ENCODE data around the gene AOPEP.
"Not testable (repeated sequence)": the region's sequence is repeated elsewhere in the genome, so short reads cannot be mapped to it uniquely, and the experiment has no call there.

The AOPEP gene

DNA sequence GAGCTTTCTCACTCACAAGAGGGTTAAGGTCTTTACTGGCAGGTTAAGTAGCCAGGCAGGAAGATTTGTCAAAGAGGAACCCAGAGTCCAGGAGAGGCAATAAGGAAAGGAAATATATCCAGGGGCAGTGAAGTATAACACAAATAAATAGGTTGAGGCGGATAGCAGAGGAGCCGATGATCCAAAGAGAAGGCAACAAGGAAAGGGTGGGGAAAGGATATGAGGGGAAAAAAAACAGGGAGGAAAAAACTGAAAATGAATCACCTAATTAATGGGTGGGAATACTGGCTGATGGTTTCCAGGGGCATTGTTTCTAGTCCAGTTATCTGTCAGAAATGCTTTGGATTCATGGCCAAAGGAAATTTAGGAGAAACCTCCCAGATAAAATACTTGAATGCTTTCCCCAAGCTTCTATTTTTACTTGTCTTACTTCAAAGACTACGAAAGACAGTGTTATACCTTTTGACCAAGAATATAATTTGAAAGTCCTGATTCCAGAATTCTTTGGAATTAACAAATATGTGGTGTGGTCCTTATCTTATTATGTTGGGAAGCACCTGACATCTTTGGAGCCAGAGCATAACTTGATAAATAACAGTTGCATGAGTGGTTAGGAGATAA lies 146.5 kb downstream of the AOPEP start:
- Histone ChIP-seq H3K36me3 (ENCODE audit: control insufficient read depth, insufficient read depth, low read length) (no peaks in the 10 kb centered on the region), H3K27me3 (ENCODE audit: control insufficient read depth, insufficient read depth, low read length, poor library complexity, severe bottlenecking) (no peaks in the 10 kb centered on the region), H3K4me3 (ENCODE audit: insufficient read depth, low read depth, low read length) (no peak overlapping the region), H3K9me3 (ENCODE audit: control insufficient read depth, low read length) (no peaks in the 10 kb centered on the region), H3K27ac (ENCODE audit: insufficient read depth, low read depth, low read length, poor library complexity, severe bottlenecking) (no peak overlapping the region), H3K4me1 (ENCODE audit: control insufficient read depth, insufficient read depth, low read length) (no peaks in the 10 kb centered on the region)
- WGBS, 2 experiments, result 90 to 95% methylated on average over 2 to 3 of the region's 3 CpGs

DNA sequence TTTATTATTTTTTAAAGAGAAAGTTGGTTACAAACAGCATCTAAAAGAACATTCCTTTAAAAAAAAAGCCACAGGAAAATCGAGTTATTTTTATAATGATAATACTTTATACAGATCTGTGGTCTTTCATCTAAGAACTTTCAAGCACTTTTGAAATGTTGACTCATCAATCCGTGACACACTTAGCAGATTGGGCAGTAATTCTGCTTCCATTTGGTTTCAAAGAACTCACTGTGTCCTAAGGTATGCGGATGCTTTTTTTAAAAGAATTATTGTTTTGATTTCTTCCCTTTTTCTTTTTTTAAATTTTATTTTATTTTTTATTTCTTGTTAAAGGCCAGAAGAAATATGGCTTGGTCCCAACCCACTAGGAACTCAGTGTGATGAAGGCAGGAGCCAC lies 147.8 kb downstream of the AOPEP start:
- WGBS, 2 experiments, result 100% methylated on average over 1 to 2 of the region's 3 CpGs
- no peak overlapping the region for H3K27ac ChIP-seq (ENCODE audit: insufficient read depth, low read depth, low read length, poor library complexity, severe bottlenecking)
- no peaks in the 10 kb centered on the region for H3K27me3 ChIP-seq (ENCODE audit: control insufficient read depth, insufficient read depth, low read length, poor library complexity, severe bottlenecking)
- H3K4me3 ChIP-seq (ENCODE audit: insufficient read depth, low read depth, low read length), result no peak overlapping the region
- H3K36me3 ChIP-seq (ENCODE audit: control insufficient read depth, insufficient read depth, low read length), result no peaks in the 10 kb centered on the region
- H3K4me1 ChIP-seq (ENCODE audit: control insufficient read depth, insufficient read depth, low read length), result no peaks in the 10 kb centered on the region
- no peaks in the 10 kb centered on the region for H3K9me3 ChIP-seq (ENCODE audit: control insufficient read depth, low read length)

DNA sequence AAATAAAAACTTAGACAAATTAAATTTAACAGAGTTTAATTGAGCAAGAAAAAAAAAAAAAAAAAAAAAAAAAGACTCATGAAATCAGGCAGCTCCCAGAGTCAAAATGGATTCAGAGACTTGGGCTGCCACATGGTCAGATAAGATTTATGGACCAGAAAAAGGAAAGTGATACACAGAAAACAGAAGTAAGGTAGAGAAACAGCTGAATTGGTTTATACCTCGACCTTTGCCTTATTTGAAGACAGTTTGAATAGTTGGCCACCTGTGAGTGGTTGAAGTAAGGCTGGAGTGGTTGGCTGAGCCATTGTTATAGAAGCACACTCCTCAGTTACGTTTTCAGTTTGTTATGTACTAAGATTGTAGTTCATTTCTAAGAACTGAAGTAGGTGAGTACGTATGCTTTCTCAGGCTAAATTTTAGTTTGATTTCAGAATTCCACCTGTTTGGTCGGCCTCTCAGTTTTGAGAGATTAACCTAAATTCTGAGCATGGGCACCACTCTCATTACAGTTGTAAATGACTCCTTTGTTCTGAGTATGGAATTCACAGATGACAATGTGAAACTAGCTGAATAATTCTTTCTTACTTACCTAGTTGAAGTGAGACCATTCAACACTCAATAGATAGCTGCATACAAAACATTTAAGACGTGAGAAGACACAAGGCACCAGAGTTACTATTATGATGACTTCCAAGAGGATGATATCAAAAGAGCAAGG lies 149.0 kb downstream of the AOPEP start:
- Histone ChIP-seq H3K27ac (ENCODE audit: insufficient read depth, low read depth, low read length, poor library complexity, severe bottlenecking) (no peak overlapping the region), H3K9me3 (ENCODE audit: control insufficient read depth, low read length) (no peaks in the 10 kb centered on the region), H3K4me1 (ENCODE audit: control insufficient read depth, insufficient read depth, low read length) (no peaks in the 10 kb centered on the region), H3K27me3 (ENCODE audit: control insufficient read depth, insufficient read depth, low read length, poor library complexity, severe bottlenecking) (no peaks in the 10 kb centered on the region), H3K4me3 (ENCODE audit: insufficient read depth, low read depth, low read length) (no peak overlapping the region), H3K36me3 (ENCODE audit: control insufficient read depth, insufficient read depth, low read length) (no peaks in the 10 kb centered on the region)
- 94% methylated on average over 5 of the region's 5 CpGs for WGBS, 2 experiments

DNA sequence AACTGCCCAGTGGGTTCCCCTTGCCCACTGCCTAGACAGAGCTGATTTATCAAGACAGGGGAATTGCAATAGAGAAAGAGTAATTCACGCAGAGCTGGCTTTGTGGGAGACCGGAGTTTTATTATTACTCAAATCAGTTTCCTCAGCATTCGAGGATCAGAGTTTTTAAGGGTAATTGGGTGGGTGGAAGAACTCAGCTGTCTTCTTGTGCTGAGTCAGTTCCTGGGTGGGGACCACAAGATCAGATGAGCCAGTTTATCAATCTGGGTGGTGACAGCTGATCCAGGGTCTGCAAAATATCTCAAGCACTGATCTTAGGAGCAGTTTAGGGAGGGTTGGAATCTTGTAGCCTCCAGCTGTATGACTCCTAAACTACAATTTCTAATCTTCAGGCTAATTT lies 152.3 kb downstream of the AOPEP start:
- not testable (repeated sequence) for H3K4me3 ChIP-seq (ENCODE audit: insufficient read depth, low read depth, low read length); H3K9me3 ChIP-seq (ENCODE audit: control insufficient read depth, low read length); H3K27me3 ChIP-seq (ENCODE audit: control insufficient read depth, insufficient read depth, low read length, poor library complexity, severe bottlenecking); H3K36me3 ChIP-seq (ENCODE audit: control insufficient read depth, insufficient read depth, low read length); H3K27ac ChIP-seq (ENCODE audit: insufficient read depth, low read depth, low read length, poor library complexity, severe bottlenecking); H3K4me1 ChIP-seq (ENCODE audit: control insufficient read depth, insufficient read depth, low read length)
- 85 to 87% methylated on average over 3 of the region's 3 CpGs for WGBS, 2 experiments

DNA sequence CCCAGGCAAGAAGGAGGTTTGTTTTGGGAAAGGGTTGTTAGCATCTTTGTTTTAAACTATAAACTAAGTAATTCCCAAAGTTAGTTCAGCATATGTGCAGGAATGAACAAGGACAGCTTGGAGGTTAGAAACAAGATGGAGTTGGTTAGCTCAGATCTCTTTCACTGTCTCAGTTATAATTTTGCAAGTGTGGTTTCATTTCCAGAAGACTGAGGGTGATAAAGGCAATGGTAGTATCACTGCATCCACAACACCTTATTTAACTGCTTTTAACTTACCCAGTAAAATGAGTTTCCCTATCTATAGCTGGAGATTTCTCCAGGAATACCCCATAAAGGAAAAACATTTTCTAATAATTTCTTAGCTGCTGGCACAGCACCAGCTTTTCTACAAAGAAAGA lies 152.7 kb downstream of the AOPEP start:
- H3K4me3 ChIP-seq (ENCODE audit: insufficient read depth, low read depth, low read length), result no peak overlapping the region
- H3K36me3 ChIP-seq (ENCODE audit: control insufficient read depth, insufficient read depth, low read length), result no peaks in the 10 kb centered on the region
- H3K4me1 ChIP-seq (ENCODE audit: control insufficient read depth, insufficient read depth, low read length), result peaks cover 6% of the 10 kb centered on the region
- H3K27ac ChIP-seq (ENCODE audit: insufficient read depth, low read depth, low read length, poor library complexity, severe bottlenecking), result no peak overlapping the region
- H3K27me3 ChIP-seq (ENCODE audit: control insufficient read depth, insufficient read depth, low read length, poor library complexity, severe bottlenecking), result no peaks in the 10 kb centered on the region
- H3K9me3 ChIP-seq (ENCODE audit: control insufficient read depth, low read length), result no peaks in the 10 kb centered on the region

DNA sequence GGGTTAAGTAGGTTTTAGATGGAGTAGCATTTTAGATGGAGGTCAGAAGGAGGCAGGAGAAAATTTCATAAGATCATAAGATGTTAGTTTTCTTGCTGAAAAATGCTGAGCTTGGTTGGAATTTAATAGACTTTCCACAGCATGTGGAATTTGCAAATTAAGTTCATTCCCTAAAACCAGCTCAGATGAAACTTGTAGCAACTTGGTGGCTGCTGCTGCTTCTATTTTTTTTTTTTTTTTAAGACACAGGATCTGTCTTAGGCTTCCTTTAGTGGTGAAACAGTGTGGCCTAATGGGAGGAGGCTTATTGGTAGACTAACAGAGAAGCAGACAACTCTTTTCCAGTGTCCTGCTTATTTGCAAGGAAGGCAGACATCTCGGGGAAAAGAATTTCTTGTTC lies 154.5 kb downstream of the AOPEP start:
- Histone ChIP-seq H3K27ac (ENCODE audit: insufficient read depth, low read depth, low read length, poor library complexity, severe bottlenecking) (no peak overlapping the region), H3K9me3 (ENCODE audit: control insufficient read depth, low read length) (no peaks in the 10 kb centered on the region), H3K4me1 (ENCODE audit: control insufficient read depth, insufficient read depth, low read length) (peaks cover 6% of the 10 kb centered on the region), H3K36me3 (ENCODE audit: control insufficient read depth, insufficient read depth, low read length) (no peaks in the 10 kb centered on the region), H3K27me3 (ENCODE audit: control insufficient read depth, insufficient read depth, low read length, poor library complexity, severe bottlenecking) (no peaks in the 10 kb centered on the region), H3K4me3 (ENCODE audit: insufficient read depth, low read depth, low read length) (no peak overlapping the region)
- WGBS, 2 experiments, result 93 to 97% methylated on average over 1 of the region's 1 CpG

DNA sequence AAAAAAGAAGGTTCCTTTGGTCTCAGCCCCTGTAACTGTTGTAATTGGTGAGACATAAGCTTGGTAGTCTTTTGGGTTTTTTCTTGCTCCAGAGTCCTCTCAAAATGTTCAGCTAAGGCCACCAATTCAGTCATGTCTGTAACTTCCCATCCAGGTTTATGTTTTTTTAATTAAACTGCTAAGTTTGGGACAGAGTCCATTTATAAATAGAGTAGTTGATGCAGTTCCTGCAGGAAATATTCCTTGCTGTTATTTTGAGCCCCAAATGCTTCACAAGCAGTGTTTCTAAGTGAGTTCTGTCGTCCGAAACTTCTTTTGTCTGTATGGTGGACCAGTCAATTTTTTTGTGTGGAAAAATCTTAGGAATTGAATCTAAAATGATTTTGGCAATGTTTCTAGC lies 155.0 kb downstream of the AOPEP start:
- Histone ChIP-seq H3K36me3 (ENCODE audit: control insufficient read depth, insufficient read depth, low read length) (no peaks in the 10 kb centered on the region), H3K9me3 (ENCODE audit: control insufficient read depth, low read length) (no peaks in the 10 kb centered on the region), H3K27me3 (ENCODE audit: control insufficient read depth, insufficient read depth, low read length, poor library complexity, severe bottlenecking) (no peaks in the 10 kb centered on the region), H3K4me3 (ENCODE audit: insufficient read depth, low read depth, low read length) (no peak overlapping the region), H3K4me1 (ENCODE audit: control insufficient read depth, insufficient read depth, low read length) (peaks cover 6% of the 10 kb centered on the region), H3K27ac (ENCODE audit: insufficient read depth, low read depth, low read length, poor library complexity, severe bottlenecking) (no peak overlapping the region)
- 91% methylated on average over 2 of the region's 2 CpGs for WGBS, 2 experiments

DNA sequence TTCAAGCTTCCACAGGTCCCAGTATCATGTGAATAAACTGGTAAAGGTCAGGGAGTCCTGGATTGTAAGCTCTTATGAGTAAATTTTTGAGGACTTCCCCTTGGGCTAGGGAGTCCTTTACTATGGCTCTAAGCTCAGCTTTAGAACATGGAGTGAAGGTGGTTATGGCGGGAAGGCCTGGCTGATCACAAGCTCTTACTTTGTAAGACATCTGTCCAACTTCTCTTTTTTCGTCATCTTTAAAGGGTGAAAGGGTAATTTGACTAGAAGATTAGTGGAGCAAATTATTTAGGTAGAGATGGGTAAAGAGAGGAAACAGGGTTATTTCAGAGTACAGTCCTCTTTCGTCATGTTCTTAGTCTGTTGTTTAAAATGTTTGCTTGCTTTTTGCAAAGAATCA lies 155.4 kb downstream of the AOPEP start:
- WGBS, 2 experiments, result 87 to 92% methylated on average over 3 of the region's 3 CpGs
- Histone ChIP-seq H3K27me3 (ENCODE audit: control insufficient read depth, insufficient read depth, low read length, poor library complexity, severe bottlenecking) (no peaks in the 10 kb centered on the region), H3K36me3 (ENCODE audit: control insufficient read depth, insufficient read depth, low read length) (no peaks in the 10 kb centered on the region), H3K27ac (ENCODE audit: insufficient read depth, low read depth, low read length, poor library complexity, severe bottlenecking) (no peak overlapping the region), H3K4me1 (ENCODE audit: control insufficient read depth, insufficient read depth, low read length) (peaks cover 6% of the 10 kb centered on the region), H3K9me3 (ENCODE audit: control insufficient read depth, low read length) (no peaks in the 10 kb centered on the region), H3K4me3 (ENCODE audit: insufficient read depth, low read depth, low read length) (no peak overlapping the region)

DNA sequence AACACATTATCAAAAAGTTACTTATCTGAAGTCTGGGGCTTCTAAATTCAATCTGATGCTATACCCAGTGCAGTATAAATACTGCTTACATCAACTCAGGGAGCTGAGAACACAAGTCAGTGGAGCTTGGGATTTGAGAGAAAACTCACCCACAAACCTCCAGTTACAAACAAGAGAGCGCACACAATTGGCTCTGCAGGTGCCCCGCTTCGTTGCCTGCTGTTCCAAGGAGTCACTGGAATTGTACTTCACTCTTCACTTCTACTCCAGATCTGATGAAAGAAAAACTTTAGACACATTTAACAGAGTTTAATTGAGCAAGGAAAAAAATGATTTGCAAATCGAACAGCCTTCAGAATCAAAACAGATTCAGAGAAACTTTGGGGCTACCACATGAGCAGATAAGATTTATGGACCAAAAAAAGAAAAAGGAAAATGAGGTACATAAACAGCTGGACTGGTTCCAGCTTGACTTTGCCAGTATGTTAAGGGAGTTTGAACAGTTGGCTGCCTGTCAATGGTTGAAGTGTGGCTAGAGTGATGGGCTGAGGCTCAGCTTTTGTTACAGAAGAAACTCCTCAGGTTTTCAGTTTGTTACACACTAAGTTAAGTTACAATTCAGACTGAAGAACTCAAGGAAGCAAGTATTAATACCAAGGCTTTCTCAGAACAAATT lies 156.6 kb downstream of the AOPEP start:
- H3K27ac ChIP-seq (ENCODE audit: insufficient read depth, low read depth, low read length, poor library complexity, severe bottlenecking), result no peak overlapping the region
- 60% methylated on average over 4 of the region's 4 CpGs for WGBS, 2 experiments

DNA sequence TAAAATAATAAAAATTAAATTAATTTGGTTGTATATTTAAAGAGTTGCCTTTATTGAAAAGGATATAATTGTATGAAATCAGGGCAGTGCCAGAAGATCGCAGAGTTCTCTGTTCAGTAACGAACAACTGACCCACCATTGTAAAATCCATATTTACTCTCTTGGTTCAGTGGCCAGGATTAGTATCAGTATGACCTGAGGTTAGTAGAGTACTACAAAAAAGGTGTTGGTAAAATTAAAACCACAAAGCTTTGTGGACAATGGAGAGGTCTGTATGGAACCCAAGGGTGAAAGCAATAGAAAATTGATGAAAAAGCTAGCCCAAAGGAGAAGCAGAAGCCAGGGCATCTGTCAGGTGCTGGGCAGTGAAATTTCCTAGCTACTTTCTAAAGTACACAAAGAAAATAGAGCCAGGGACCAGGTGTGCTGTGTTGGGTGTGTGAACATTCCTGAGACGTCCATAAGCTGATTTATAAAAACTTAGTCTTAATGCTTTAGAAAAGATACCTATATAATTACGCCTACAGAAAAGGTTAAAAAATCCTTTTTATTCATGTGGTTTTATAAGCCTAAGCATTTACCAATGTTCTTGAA lies 159.5 kb downstream of the AOPEP start:
- Histone ChIP-seq H3K27ac (ENCODE audit: insufficient read depth, low read depth, low read length, poor library complexity, severe bottlenecking) (no peak overlapping the region), H3K4me3 (ENCODE audit: insufficient read depth, low read depth, low read length) (no peak overlapping the region), H3K36me3 (ENCODE audit: control insufficient read depth, insufficient read depth, low read length) (no peaks in the 10 kb centered on the region), H3K27me3 (ENCODE audit: control insufficient read depth, insufficient read depth, low read length, poor library complexity, severe bottlenecking) (no peaks in the 10 kb centered on the region), H3K4me1 (ENCODE audit: control insufficient read depth, insufficient read depth, low read length) (peaks cover 6% of the 10 kb centered on the region), H3K9me3 (ENCODE audit: control insufficient read depth, low read length) (no peaks in the 10 kb centered on the region)
- WGBS, 2 experiments, result 93 to 98% methylated on average over 2 to 3 of the region's 4 CpGs

More for the DNA sequence above, 156.6 kb downstream of the AOPEP start:
- H3K27me3 ChIP-seq (ENCODE audit: control insufficient read depth, insufficient read depth, low read length, poor library complexity, severe bottlenecking), result no peaks in the 10 kb centered on the region
- H3K4me3 ChIP-seq (ENCODE audit: insufficient read depth, low read depth, low read length), result no peak overlapping the region
- no peaks in the 10 kb centered on the region for H3K36me3 ChIP-seq (ENCODE audit: control insufficient read depth, insufficient read depth, low read length)
- H3K9me3 ChIP-seq (ENCODE audit: control insufficient read depth, low read length), result no peaks in the 10 kb centered on the region
- peaks cover 6% of the 10 kb centered on the region for H3K4me1 ChIP-seq (ENCODE audit: control insufficient read depth, insufficient read depth, low read length)
